Upper lobe of left lung (tissue), 4 donors: Measurements from ENCODE around the gene KIF21B.

Experiments used
- CTCF ChIP-seq, 6 experiments: fragments of 450-650 bp in 4 of 6; fragments of 200-600 bp in 2 of 6; sonication (generic) in 2 of 6; IDR thresholded peaks; one replicate each; pipeline ENCODE4 v1.5.1; 2016 to 2019; ENCODE audit warnings: antibody characterized with exemption in 6 of 6
- EP300 ChIP-seq, 4 donors: sonication (generic); formaldehyde crosslinking; IDR thresholded peaks; one replicate each; pipeline ENCODE4 v1.5.1; 2017; ENCODE audit warnings: antibody characterized with exemption in 4 of 4, control low read depth in 2 of 4
- POLR2A ChIP-seq, 4 donors: fragments of 450-650 bp; IDR thresholded peaks; one replicate each; pipeline ENCODE4 v1.5.1; 2016 to 2017; ENCODE audit warnings: antibody characterized with exemption in 4 of 4, mild to moderate bottlenecking in 2 of 4
- POLR2AphosphoS5 ChIP-seq, 2 donors: sonication (generic); formaldehyde crosslinking; IDR thresholded peaks; one replicate each; pipeline ENCODE4 v1.5.1; 2017; ENCODE audit warnings: antibody characterized with exemption in 2 of 2

GRCh38 chr1:200985481-200985880 lies 38.0 kb downstream of the KIF21B start:
- no peak for TF ChIP-seq CTCF (IDR thresholded peaks at IDR 0.05)
- TF ChIP-seq EP300 (IDR thresholded peaks at IDR 0.05), result no peak
- TF ChIP-seq POLR2AphosphoS5 (IDR thresholded peaks at IDR 0.05), result no peak
- no peak for TF ChIP-seq POLR2A (IDR thresholded peaks at IDR 0.05)
